Activated T-cell treated with anti-CD3 and anti-CD28 coated beads, Interleukin-2, amount 50 U/mL, for 4 hours (primary cell): ENCODE measurements around the gene IMMT. TPM values are rescaled to one million over a fixed set of nuclear protein-coding genes. Genes with fewer than 3 reads are reported as not detected.
A peak's percentile ranks its signal among the peaks of the same experiment; 100 is the strongest.
"Not testable (repeated sequence)": the region's sequence is repeated elsewhere in the genome, so short reads cannot be mapped to it uniquely, and the experiment has no call there.

ENCODE experiments used
- ATAC-seq, 2 donors: fragments of 200-7000 bp; cut with Tn5 transposase; one replicate each; pipeline ENCODE4 v1.10.0; 2021
- DNase-seq: peaks from one replicate; pipeline ENCODE4 v3.0.0-alpha.2; 2020
- H3K27me3 Mint-ChIP-seq: one replicate; pipeline ENCODE4 v1.8.0; 2021; ENCODE audit warnings: low read depth, mixed read lengths
- H3K36me3 Mint-ChIP-seq: one replicate; pipeline ENCODE4 v1.8.0; 2022; ENCODE audit warnings: mixed read lengths; ENCODE audit not compliant: insufficient read depth
- H3K4me1 Mint-ChIP-seq: one replicate; pipeline ENCODE4 v1.8.0; 2021; ENCODE audit warnings: low read depth, mixed read lengths
- H3K4me3 Mint-ChIP-seq: one replicate; pipeline ENCODE4 v1.8.0; 2021; ENCODE audit warnings: mild to moderate bottlenecking, moderate library complexity, mixed read lengths
- H3K9me3 Mint-ChIP-seq: one replicate; pipeline ENCODE4 v1.8.0; 2021; ENCODE audit warnings: mixed read lengths
- total RNA-seq, 3 donors: library from RNA; stranded (reverse); gene quantifications; one replicate each; pipeline ENCODE4 v1.2.1, GENCODE V29; 2021

Gene IMMT
- total RNA-seq: 100 to 1,000 TPM; 135 to 166 (median 143) TPM

GRCh38 chr2:86195055-86195807, at the start of gene IMMT:
IMMT (minus strand) TSS chr2:86195462; CDS start chr2:86195382, 80 bp downstream.
- Mint-ChIP-seq H3K4me1 (peaks cover 53% of the 10 kb centered on the region), H3K4me3 (peak within 1 kb of the TSS; percentile 91), H3K9me3 (no peaks in the 10 kb centered on the region), H3K36me3 (peaks cover 12% of the 10 kb centered on the region), H3K27me3 (no peaks in the 10 kb centered on the region)
- ATAC-seq (peak; percentile 92 to 93), DNase-seq (peak; percentile 86)

- not testable (repeated sequence) for H3K36me3 Mint-ChIP-seq, DNase-seq, ATAC-seq, H3K27me3 Mint-ChIP-seq, H3K4me1 Mint-ChIP-seq, H3K9me3 Mint-ChIP-seq, H3K4me3 Mint-ChIP-seq
These were observed 49.5 kb upstream of the IMMT start for GRCh38 chr2:86244781-86245180.

GRCh38 chr2:86243950-86244733, 48.9 kb upstream of the IMMT start:
- Mint-ChIP-seq H3K27me3 (peaks cover 2% of the 10 kb centered on the region), H3K4me1 (peaks cover 1% of the 10 kb centered on the region), H3K9me3 (no peaks in the 10 kb centered on the region), H3K4me3 (no peak overlapping the region), H3K36me3 (no peaks in the 10 kb centered on the region)
- no peak for ATAC-seq
- DNase-seq: no peak

GRCh38 chr2:86243272-86243671, 48.0 kb upstream of the IMMT start:
- Mint-ChIP-seq H3K4me3 (no peak overlapping the region), H3K4me1 (peaks cover 8% of the 10 kb centered on the region), H3K36me3 (no peaks in the 10 kb centered on the region), H3K9me3 (no peaks in the 10 kb centered on the region), H3K27me3 (peaks cover 2% of the 10 kb centered on the region)
- ATAC-seq: no peak
- no peak for DNase-seq

GRCh38 chr2:86241611-86242010, 46.3 kb upstream of the IMMT start:
- Mint-ChIP-seq H3K4me3 (no peak overlapping the region), H3K27me3 (no peaks in the 10 kb centered on the region), H3K36me3 (no peaks in the 10 kb centered on the region), H3K9me3 (no peaks in the 10 kb centered on the region), H3K4me1 (peaks cover 11% of the 10 kb centered on the region)
- no peak for DNase-seq
- ATAC-seq: no peak

GRCh38 chr2:86240251-86240650, 45.0 kb upstream of the IMMT start:
- no peaks in the 10 kb centered on the region for H3K27me3 Mint-ChIP-seq
- H3K9me3 Mint-ChIP-seq: no peaks in the 10 kb centered on the region
- H3K4me3 Mint-ChIP-seq: no peak overlapping the region
- no peak for DNase-seq
- peaks cover 11% of the 10 kb centered on the region for H3K4me1 Mint-ChIP-seq
- no peaks in the 10 kb centered on the region for H3K36me3 Mint-ChIP-seq
- ATAC-seq: no peak

- Mint-ChIP-seq H3K9me3 (no peaks in the 10 kb centered on the region), H3K4me3 (no peak overlapping the region), H3K36me3 (no peaks in the 10 kb centered on the region), H3K4me1 (peaks cover 11% of the 10 kb centered on the region), H3K27me3 (no peaks in the 10 kb centered on the region)
- DNase-seq (no peak), ATAC-seq (no peak)
These were observed 44.5 kb upstream of the IMMT start for GRCh38 chr2:86239745-86240144.

GRCh38 chr2:86239326-86239725, 44.1 kb upstream of the IMMT start:
- no peak for DNase-seq
- H3K9me3 Mint-ChIP-seq: no peaks in the 10 kb centered on the region
- H3K27me3 Mint-ChIP-seq: no peaks in the 10 kb centered on the region
- no peak overlapping the region for H3K4me3 Mint-ChIP-seq
- ATAC-seq: no peak
- peaks cover 11% of the 10 kb centered on the region for H3K4me1 Mint-ChIP-seq
- no peaks in the 10 kb centered on the region for H3K36me3 Mint-ChIP-seq

- DNase-seq: peak; percentile 30
- ATAC-seq: peak; percentile 97 to 98
- peaks cover 9% of the 10 kb centered on the region for H3K4me1 Mint-ChIP-seq
- H3K27me3 Mint-ChIP-seq: no peaks in the 10 kb centered on the region
- no peaks in the 10 kb centered on the region for H3K36me3 Mint-ChIP-seq
- H3K4me3 Mint-ChIP-seq: peak overlapping the region; percentile 1
- no peaks in the 10 kb centered on the region for H3K9me3 Mint-ChIP-seq
These were observed 43.1 kb upstream of the IMMT start for GRCh38 chr2:86238354-86238753.

- Mint-ChIP-seq H3K4me3 (no peak overlapping the region), H3K27me3 (no peaks in the 10 kb centered on the region), H3K9me3 (no peaks in the 10 kb centered on the region), H3K4me1 (peaks cover 9% of the 10 kb centered on the region), H3K36me3 (no peaks in the 10 kb centered on the region)
- no peak for ATAC-seq
- DNase-seq: no peak
These were observed 41.9 kb upstream of the IMMT start for GRCh38 chr2:86237172-86237571.

- no peak overlapping the region for H3K4me3 Mint-ChIP-seq
- H3K27me3 Mint-ChIP-seq: no peaks in the 10 kb centered on the region
- H3K4me1 Mint-ChIP-seq: peaks cover 9% of the 10 kb centered on the region
- H3K9me3 Mint-ChIP-seq: no peaks in the 10 kb centered on the region
- H3K36me3 Mint-ChIP-seq: no peaks in the 10 kb centered on the region
- ATAC-seq (no peak), DNase-seq (no peak)
These were observed 40.1 kb upstream of the IMMT start for GRCh38 chr2:86235196-86235980.

GRCh38 chr2:86234563-86235131, 39.4 kb upstream of the IMMT start:
- Mint-ChIP-seq H3K36me3 (no peaks in the 10 kb centered on the region), H3K27me3 (no peaks in the 10 kb centered on the region), H3K4me3 (no peak overlapping the region), H3K4me1 (peaks cover 9% of the 10 kb centered on the region), H3K9me3 (no peaks in the 10 kb centered on the region)
- DNase-seq (no peak), ATAC-seq (no peak)

GRCh38 chr2:86233436-86233835, 38.2 kb upstream of the IMMT start:
- no peaks in the 10 kb centered on the region for H3K9me3 Mint-ChIP-seq
- ATAC-seq (no peak), DNase-seq (no peak)
- H3K27me3 Mint-ChIP-seq: no peaks in the 10 kb centered on the region
- peaks cover 4% of the 10 kb centered on the region for H3K4me1 Mint-ChIP-seq
- H3K4me3 Mint-ChIP-seq: no peak overlapping the region
- no peaks in the 10 kb centered on the region for H3K36me3 Mint-ChIP-seq

GRCh38 chr2:86232910-86233309, 37.6 kb upstream of the IMMT start:
- Mint-ChIP-seq H3K4me3 (no peak overlapping the region), H3K27me3 (no peaks in the 10 kb centered on the region), H3K36me3 (no peaks in the 10 kb centered on the region), H3K9me3 (no peaks in the 10 kb centered on the region), H3K4me1 (peaks cover 1% of the 10 kb centered on the region)
- ATAC-seq (no peak), DNase-seq (no peak)
